ENCODE measurements around the gene SPTLC3.

- TF ChIP-seq CTCF (IDR thresholded peaks at IDR 0.05) (no peak), REST (IDR thresholded peaks at IDR 0.05; ENCODE audit: insufficient read depth in 1 of 2, low read depth in 2 of 2, low read length in 1 of 2) (no peak), POLR2AphosphoS5 (IDR thresholded peaks at IDR 0.05; ENCODE audit: low read depth, low read length) (no peak)
Observed at GRCh38 chr20:13117200-13117599, 108.4 kb downstream of the SPTLC3 start.
